Fibroblast of the aortic adventitia (primary cell): ENCODE data around the gene DENND2D. TPM values are rescaled to one million over a fixed set of nuclear protein-coding genes. Genes with fewer than 3 reads are reported as not detected.

ENCODE experiments used
- DNase-seq: peaks from one replicate; pipeline ENCODE4 v3.0.0-alpha.2; 2010; ENCODE audit warnings: low read depth
- H3K4me3 ChIP-seq: 2 replicates; pipeline ENCODE4 v1.5.1; 2011; ENCODE audit warnings: low read depth, mild to moderate bottlenecking, control low read depth, low read length, moderate library complexity
- CTCF ChIP-seq: IDR thresholded peaks from 2 replicates; pipeline ENCODE4 v1.5.1; 2011; ENCODE audit warnings: mild to moderate bottlenecking, low read length, control low read depth, inconsistent platforms; ENCODE audit not compliant: insufficient read depth
- small RNA-seq: library from RNA; depleted of rRNA; stranded (forward); fragments of <200 nt; gene quantifications from one replicate; pipeline ENCODE3, GENCODE V24; 2012
- total RNA-seq: library from RNA; depleted of rRNA; stranded (reverse); fragments of >200 nt; gene quantifications from 2 replicates; pipeline ENCODE4 v1.2.3, GENCODE V29; 2012; ENCODE audit warnings: low replicate concordance

The DENND2D gene
- total RNA-seq, 1 donor = 3.0 TPM

- H3K4me3 ChIP-seq = no peak overlapping the region
- TF ChIP-seq CTCF = no peak
- no peak for DNase-seq
Measured at GRCh38 chr1:111145542-111145941, 54.9 kb downstream of the DENND2D start.

DNA sequence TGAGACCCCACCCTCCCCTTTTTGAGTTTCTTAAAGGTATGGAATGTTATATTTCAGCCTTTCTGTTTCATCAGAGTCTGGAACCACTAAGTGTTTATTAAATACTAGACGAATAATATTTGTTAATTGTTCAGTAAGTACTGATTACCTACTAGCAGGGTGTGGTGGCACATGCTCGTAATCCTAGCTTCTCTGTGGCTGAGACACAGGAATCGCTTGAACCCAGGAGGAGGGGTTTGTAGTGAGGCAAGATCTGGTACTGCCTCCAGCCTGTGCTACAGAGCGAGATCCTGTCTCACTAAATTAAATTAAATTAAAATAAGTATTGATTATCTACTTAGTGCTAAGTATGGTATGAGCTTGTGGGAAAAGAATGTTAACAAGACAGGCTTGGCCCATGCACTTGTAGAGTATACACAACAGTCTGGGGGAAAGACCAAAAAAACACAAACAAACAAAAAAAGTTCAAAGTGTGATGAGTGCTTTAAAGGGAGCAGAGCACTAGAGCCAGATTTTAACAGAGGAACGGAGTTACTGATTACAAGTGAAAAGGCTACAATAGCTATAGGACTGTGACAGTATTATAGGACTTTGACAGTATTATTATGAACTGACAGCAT lies 58.0 kb downstream of the DENND2D start:
- TF ChIP-seq CTCF = no peak
- DNase-seq = no peak
- H3K4me3 ChIP-seq = no peak overlapping the region

DNA sequence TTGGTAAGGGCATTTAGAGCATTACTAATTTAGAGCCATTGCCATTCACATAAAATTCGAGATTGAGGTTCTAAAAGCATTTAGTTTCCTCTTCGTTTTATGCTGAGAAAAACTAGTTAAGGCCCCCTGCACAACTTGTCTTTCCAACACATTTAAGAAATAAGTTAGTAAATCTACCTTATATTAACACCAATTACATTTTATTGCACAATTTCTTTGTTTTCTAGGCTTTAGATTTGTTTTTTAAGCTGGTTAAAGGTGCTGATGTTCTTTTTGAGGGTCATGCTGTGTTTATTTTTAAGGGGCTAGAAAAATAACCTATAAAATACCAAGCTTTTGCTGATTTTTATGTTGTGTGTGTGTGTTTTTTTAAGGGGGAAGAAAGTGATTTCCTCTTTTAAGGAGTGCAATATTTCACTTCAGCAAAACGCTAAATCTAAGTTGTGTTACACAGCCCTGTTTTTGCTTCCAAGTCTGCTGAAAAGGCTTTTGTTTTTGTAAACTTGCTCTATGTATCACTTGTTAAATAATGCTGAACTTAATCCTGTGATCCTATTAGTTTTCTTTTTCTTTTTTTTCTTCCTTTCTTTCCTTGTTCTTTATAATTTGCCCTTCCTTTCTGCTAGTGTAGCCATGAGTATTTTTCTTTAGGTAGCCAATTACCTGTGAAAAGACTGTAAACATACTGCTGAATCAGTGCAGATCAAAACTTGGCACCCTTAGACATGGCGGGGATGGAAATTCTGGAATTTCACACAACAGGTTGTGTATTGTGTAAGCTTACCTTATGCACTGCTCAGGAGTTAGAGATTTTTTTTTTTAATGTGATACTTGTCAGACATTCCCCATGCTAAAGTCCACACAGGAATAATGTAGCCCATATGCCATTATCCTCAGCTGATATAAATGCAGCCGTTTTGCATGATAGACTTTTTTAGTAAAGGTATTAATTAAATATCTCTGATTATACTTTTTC lies 58.9 kb downstream of the DENND2D start:
- DNase-seq = peak; percentile 3
- TF ChIP-seq CTCF = no peak
- H3K4me3 ChIP-seq = peak overlapping the region; percentile 97

DNA sequence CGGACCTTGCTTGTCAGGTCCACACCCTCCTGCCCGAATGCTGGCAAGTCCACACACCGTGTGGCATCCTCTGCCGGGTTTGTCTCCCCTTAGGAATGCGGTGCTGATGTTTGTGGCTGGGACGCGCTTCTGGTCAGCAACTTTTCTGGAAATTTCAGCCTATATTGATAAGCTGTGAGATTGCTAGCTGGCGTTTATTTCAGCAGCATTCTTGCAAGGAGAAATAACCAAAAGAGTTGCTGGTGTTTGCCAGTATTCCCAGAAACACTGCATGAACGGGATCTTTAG lies 59.8 kb downstream of the DENND2D start:
- peak; percentile 56 for DNase-seq
- H3K4me3 ChIP-seq = peak overlapping the region; percentile 97
- no peak for TF ChIP-seq CTCF

GRCh38 chr1:111139956-111140679 lies 60.3 kb downstream of the DENND2D start, which contains the start of the genes CEPT1 and DRAM2:
TSS of gene CEPT1 (plus strand) at chr1:111140223. CDS start at chr1:111147715, 7,492 bp downstream.
TSS of gene DRAM2 (minus strand) at chr1:111140093. CDS start at chr1:111131554, 8,539 bp downstream.
- DNase-seq = peak; percentile 94
- H3K4me3 ChIP-seq = peak within 1 kb of the TSS; percentile 97
- TF ChIP-seq CTCF = no peak

DNA sequence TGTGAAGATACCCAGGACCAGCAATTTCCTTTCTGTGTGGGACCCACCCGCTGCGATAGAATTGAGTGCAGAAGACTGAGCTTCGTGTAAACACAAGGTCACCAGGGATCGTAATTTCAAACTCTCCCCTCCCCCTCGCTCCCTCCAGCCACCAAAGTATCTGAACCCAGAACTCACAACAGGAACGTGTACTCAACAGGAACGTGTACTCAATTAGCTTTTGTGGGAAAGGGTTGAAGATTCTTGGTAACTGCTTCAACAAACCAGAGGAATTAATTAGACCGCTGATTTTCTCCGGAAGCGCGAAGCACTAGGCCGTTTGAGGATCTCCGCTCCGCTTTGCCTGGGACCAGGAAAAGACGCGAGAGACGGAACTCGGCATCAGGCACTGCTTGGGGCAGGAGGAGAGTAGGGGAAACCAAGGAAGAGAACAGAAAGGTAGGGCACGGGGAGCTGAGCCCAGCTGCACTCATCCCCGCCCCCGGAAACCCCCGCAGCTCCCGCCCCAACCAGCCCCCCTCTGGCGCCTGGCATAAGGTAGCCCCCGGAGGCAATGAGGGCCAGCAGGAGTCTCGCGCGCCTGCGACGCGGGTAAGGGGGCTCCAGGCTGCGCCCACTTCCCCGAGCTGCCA lies 61.0 kb downstream of the DENND2D start:
- peak overlapping the region; percentile 97 for H3K4me3 ChIP-seq
- peak; percentile 48 for DNase-seq
- TF ChIP-seq CTCF = no peak

Small RNAs within 50 kb of the gene (small RNA-seq; reads per million reads assigned to genes)
- not detected for gene AL355816.1

Other genes with a start within 250 kb of the DENND2D start
- gene LRIF1, start 236.7 kb downstream of the DENND2D start, total RNA-seq = 15.2 and 19.5 TPM in 2 replicates
- gene DRAM2, start 60.6 kb downstream of the DENND2D start, total RNA-seq = 48.3 and 60.9 TPM in 2 replicates
- gene CEPT1, start 60.4 kb downstream of the DENND2D start, total RNA-seq = 34.0 and 40.7 TPM in 2 replicates
- gene CHI3L2, start 27.1 kb upstream of the DENND2D start, total RNA-seq = 6.2 and 10.5 TPM in 2 replicates
- not detected in 2 replicates for gene CHIA, start 90.2 kb upstream of the DENND2D start, total RNA-seq
- gene OVGP1, start 227.1 kb upstream of the DENND2D start, total RNA-seq = 0.27 and 0.90 TPM in 2 replicates
- gene WDR77, start 248.6 kb upstream of the DENND2D start, total RNA-seq = 22.1 and 29.4 TPM in 2 replicates
- 301 and 327 TPM in 2 replicates for gene ATP5PB, start 248.8 kb upstream of the DENND2D start, total RNA-seq